ENCODE measurements around the gene BLOC1S3.

- no peak for TF ChIP-seq SMC3 (IDR thresholded peaks at IDR 0.05; ENCODE audit: low read length)
- TF ChIP-seq CHCHD3 (CRISPR knock-in tag; IDR thresholded peaks at IDR 0.05) = no peak
Measured at GRCh38 chr19:45137179-45137761, 41.3 kb upstream of the BLOC1S3 start.

Data from HepG2 (cell line).